HEK293 (cell line): ENCODE results near the gene SMYD1.

ENCODE experiments used
- CTCF ChIA-PET: fragments of 350-600 bp; formaldehyde crosslinking; extraction: SDS; loops from one replicate; lab custom pipeline; 2021; ENCODE audit warnings: antibody characterized with exemption; lab: Yijun Ruan, JAX
- POLR2A ChIA-PET: fragments of 300-600 bp; formaldehyde crosslinking; extraction: SDS; loops from one replicate; lab custom pipeline; 2020; ENCODE audit warnings: antibody characterized with exemption, inconsistent platforms; lab: Yijun Ruan, JAX
- H3K27ac ChIP-seq: fragments of 200-500 bp; sonication (Bioruptor generic); 2 replicates; pipeline ENCODE4 v1.5.1; 2014; ENCODE audit warnings: low read depth, low read length, control low read depth, inconsistent platforms; ENCODE audit errors: extremely low read depth
- H3K36me3 ChIP-seq, 2 experiments: fragments of 200-500 bp in 1 of 2; sonication (Bioruptor generic) in 1 of 2; 1 replicate in 1 of 2; 2 replicates in 1 of 2; pipeline ENCODE4 v1.5.1; 2014 to 2017; ENCODE audit warnings: inconsistent platforms in 2 of 2, low read length in 2 of 2; ENCODE audit not compliant: control insufficient read depth in 2 of 2, insufficient read depth in 1 of 2
- H3K4me1 ChIP-seq: fragments of 200-500 bp; sonication (Bioruptor generic); 2 replicates; pipeline ENCODE4 v1.5.1; 2014; ENCODE audit warnings: mild to moderate bottlenecking, low read length, inconsistent platforms; ENCODE audit not compliant: control insufficient read depth, insufficient read depth
- H3K4me3 ChIP-seq: 2 replicates; pipeline ENCODE4 v1.5.1; 2011; ENCODE audit warnings: low read depth, mild to moderate bottlenecking, control low read depth, low read length, moderate library complexity
- H3K9me3 ChIP-seq: fragments of 200-500 bp; sonication (Bioruptor generic); 2 replicates; pipeline ENCODE4 v1.5.1; 2014; ENCODE audit warnings: low read depth, low read length, inconsistent platforms; ENCODE audit not compliant: control insufficient read depth, insufficient read depth
- BCL11B ChIP-seq: fragments of 450-650 bp; formaldehyde crosslinking; IDR thresholded peaks from 2 replicates; pipeline ENCODE4 v1.5.1; 2016; ENCODE audit warnings: low read depth, missing biosample characterization, missing genetic modification characterization
- KLF16 ChIP-seq: fragments of 450-650 bp; formaldehyde crosslinking; IDR thresholded peaks from 2 replicates; pipeline ENCODE4 v1.5.1; 2017; ENCODE audit warnings: missing biosample characterization, missing genetic modification characterization
- KLF9 ChIP-seq: fragments of 450-650 bp; formaldehyde crosslinking; IDR thresholded peaks from 2 replicates; pipeline ENCODE4 v1.5.1; 2016; ENCODE audit warnings: missing biosample characterization, missing genetic modification characterization, low read depth
- SP2 ChIP-seq: fragments of 450-650 bp; formaldehyde crosslinking; IDR thresholded peaks from 2 replicates; pipeline ENCODE4 v1.5.1; 2016; ENCODE audit warnings: missing biosample characterization, missing genetic modification characterization
- SP7 ChIP-seq: fragments of 450-650 bp; formaldehyde crosslinking; IDR thresholded peaks from 2 replicates; pipeline ENCODE4 v1.5.1; 2016; ENCODE audit warnings: missing biosample characterization, missing genetic modification characterization
- TRIM28 ChIP-seq: IDR thresholded peaks from 2 replicates; pipeline ENCODE4 v1.6.1; 2011; ENCODE audit warnings: low read length, control low read depth, borderline replicate concordance
- ZIC2 ChIP-seq: fragments of 450-650 bp; formaldehyde crosslinking; IDR thresholded peaks from 2 replicates; pipeline ENCODE4 v1.5.1; 2016; ENCODE audit warnings: missing biosample characterization, missing genetic modification characterization
- ZNF121 ChIP-seq: fragments of 450-650 bp; formaldehyde crosslinking; IDR thresholded peaks from 2 replicates; pipeline ENCODE4 v1.5.1; 2016; ENCODE audit warnings: missing biosample characterization, missing genetic modification characterization
- ZNF146 ChIP-seq: fragments of 450-650 bp; formaldehyde crosslinking; IDR thresholded peaks from 2 replicates; pipeline ENCODE4 v1.5.1; 2016; ENCODE audit warnings: missing biosample characterization, missing genetic modification characterization
- ZNF157 ChIP-seq: fragments of 450-650 bp; formaldehyde crosslinking; IDR thresholded peaks from 2 replicates; pipeline ENCODE4 v1.5.1; 2016; ENCODE audit warnings: missing biosample characterization, missing genetic modification characterization
- ZNF184 ChIP-seq: fragments of 450-650 bp; IDR thresholded peaks from 2 replicates; pipeline ENCODE4 v1.5.1; 2018; ENCODE audit warnings: missing biosample characterization, mild to moderate bottlenecking, missing genetic modification characterization
- ZNF274 ChIP-seq, 2 experiments: fragments of 200-500 bp in 1 of 2; fragments of 450-650 bp in 1 of 2; sonication (Bioruptor generic) in 1 of 2; formaldehyde crosslinking in 1 of 2; IDR thresholded peaks; 2 replicates each; pipeline versions ENCODE4 v1.5.1 to v1.6.1; 2014 to 2016; ENCODE audit warnings: borderline replicate concordance in 1 of 2, inconsistent platforms in 1 of 2, low read length in 1 of 2, missing biosample characterization in 1 of 2, missing genetic modification characterization in 1 of 2
- ZNF302 ChIP-seq: fragments of 450-650 bp; formaldehyde crosslinking; IDR thresholded peaks from 2 replicates; pipeline ENCODE4 v1.5.1; 2016; ENCODE audit warnings: missing biosample characterization, missing genetic modification characterization, low read depth
- ZNF324 ChIP-seq: fragments of 450-650 bp; formaldehyde crosslinking; IDR thresholded peaks from 2 replicates; pipeline ENCODE4 v1.5.1; 2016; ENCODE audit warnings: missing biosample characterization, missing genetic modification characterization
- ZNF521 ChIP-seq: fragments of 450-650 bp; formaldehyde crosslinking; IDR thresholded peaks from 2 replicates; pipeline ENCODE4 v1.5.1; 2017; ENCODE audit warnings: missing biosample characterization, mild to moderate bottlenecking, missing genetic modification characterization
- ZNF561 ChIP-seq: fragments of 450-650 bp; IDR thresholded peaks from 2 replicates; pipeline ENCODE4 v1.5.1; 2018; ENCODE audit warnings: missing biosample characterization, missing genetic modification characterization, borderline replicate concordance
- ZNF624 ChIP-seq: fragments of 450-650 bp; formaldehyde crosslinking; IDR thresholded peaks from 2 replicates; pipeline ENCODE4 v1.5.1; 2017; ENCODE audit warnings: missing biosample characterization, missing genetic modification characterization
- ZNF629 ChIP-seq: fragments of 450-650 bp; formaldehyde crosslinking; IDR thresholded peaks from 2 replicates; pipeline ENCODE4 v1.5.1; 2017; ENCODE audit warnings: missing biosample characterization, missing genetic modification characterization
- ZNF654 ChIP-seq: fragments of 450-650 bp; formaldehyde crosslinking; IDR thresholded peaks from 2 replicates; pipeline ENCODE4 v1.5.1; 2016; ENCODE audit warnings: low read depth, missing biosample characterization, missing genetic modification characterization
- ZSCAN30 ChIP-seq: fragments of 450-650 bp; IDR thresholded peaks from 2 replicates; pipeline ENCODE4 v1.5.1; 2018; ENCODE audit warnings: missing biosample characterization, mild to moderate bottlenecking, missing genetic modification characterization, moderate library complexity
- TF ChIP-seq, protein P1 (sequence below): fragments of 450-650 bp; formaldehyde crosslinking; IDR thresholded peaks from 2 replicates; pipeline ENCODE4 v1.5.1; 2016; ENCODE audit warnings: missing biosample characterization, missing genetic modification characterization
- TF ChIP-seq, protein P2 (sequence below): fragments of 450-650 bp; formaldehyde crosslinking; IDR thresholded peaks from 2 replicates; pipeline ENCODE4 v1.5.1; 2016; ENCODE audit warnings: missing biosample characterization, missing genetic modification characterization
- TF ChIP-seq, protein P3 (sequence below): fragments of 450-650 bp; formaldehyde crosslinking; IDR thresholded peaks from 2 replicates; pipeline ENCODE4 v1.5.1; 2017; ENCODE audit warnings: missing biosample characterization, mild to moderate bottlenecking, missing genetic modification characterization, moderate library complexity
- TF ChIP-seq, protein P4 (sequence below): fragments of 450-650 bp; formaldehyde crosslinking; IDR thresholded peaks from 2 replicates; pipeline ENCODE4 v1.5.1; 2016; ENCODE audit warnings: missing biosample characterization, missing genetic modification characterization

SMYD1 gene

DNA sequence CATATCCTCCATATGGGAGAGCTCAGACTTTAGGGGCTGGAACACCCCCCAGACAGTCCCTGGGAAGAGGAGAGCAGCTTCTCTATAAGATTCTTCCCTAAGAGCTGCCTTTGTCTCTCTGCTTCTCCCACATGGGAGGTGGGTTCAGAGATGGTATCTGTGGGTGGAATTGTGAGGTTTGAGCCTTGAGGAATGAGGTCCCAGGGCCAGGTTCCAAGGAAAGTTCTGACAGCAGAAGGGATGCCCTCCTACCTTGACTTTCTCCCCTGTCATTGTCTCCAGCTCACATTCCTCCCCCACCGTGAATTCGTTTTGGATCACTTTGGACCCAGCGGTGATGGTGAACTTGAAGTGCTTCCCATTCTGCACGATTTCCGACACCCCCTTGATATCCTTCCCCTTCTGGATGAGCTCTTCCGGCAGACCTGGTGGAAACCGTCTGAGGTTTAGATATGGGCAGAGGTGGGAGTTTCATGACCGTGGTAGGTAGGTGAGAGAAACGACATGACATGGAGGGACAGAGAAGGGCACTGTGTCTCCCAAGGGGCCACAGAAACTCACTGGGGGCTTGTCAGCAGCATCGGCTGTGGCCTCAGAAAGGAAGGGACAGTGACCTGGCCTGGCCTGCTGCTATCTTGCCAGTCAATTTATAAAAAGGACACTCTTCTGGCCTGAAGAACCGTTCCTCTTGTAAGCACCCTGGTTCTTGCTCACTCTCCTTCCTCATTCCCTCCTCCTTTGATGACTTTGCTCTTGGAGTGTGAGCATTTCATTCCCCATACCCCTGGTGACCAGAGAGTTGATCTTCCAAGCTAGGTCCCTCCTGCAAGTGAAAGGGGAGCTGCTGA lies 58.5 kb downstream of the SMYD1 start:
- Histone ChIP-seq H3K36me3 (no peaks in the 10 kb centered on the region), H3K27ac (no peak overlapping the region), H3K9me3 (no peaks in the 10 kb centered on the region), H3K4me1 (no peaks in the 10 kb centered on the region), H3K4me3 (no peak overlapping the region)
- TF ChIP-seq ZSCAN30 (tag by site-specific recombination) (no peak), ZIC2 (tag by site-specific recombination) (no peak), ZNF521 (tag by site-specific recombination) (no peak), SP7 (tag by site-specific recombination) (no peak), ZNF561 (tag by site-specific recombination) (no peak)
- TF ChIP-seq, protein P1, sequence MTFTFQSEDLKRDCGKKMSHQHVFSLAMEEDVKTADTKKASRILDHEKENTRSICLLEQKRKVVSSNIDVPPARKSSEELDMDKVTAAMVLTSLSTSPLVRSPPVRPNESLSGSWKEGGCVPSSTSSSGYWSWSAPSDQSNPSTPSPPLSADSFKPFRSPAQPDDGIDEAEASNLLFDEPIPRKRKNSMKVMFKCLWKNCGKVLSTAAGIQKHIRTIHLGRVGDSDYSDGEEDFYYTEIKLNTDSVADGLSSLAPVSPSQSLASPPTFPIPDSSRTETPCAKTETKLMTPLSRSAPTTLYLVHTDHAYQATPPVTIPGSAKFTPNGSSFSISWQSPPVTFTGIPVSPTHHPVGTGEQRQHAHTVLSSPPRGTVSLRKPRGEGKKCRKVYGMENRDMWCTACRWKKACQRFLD: no peak
- ChIA-PET CTCF (no interaction called here), POLR2A (no interaction called here)

DNA sequence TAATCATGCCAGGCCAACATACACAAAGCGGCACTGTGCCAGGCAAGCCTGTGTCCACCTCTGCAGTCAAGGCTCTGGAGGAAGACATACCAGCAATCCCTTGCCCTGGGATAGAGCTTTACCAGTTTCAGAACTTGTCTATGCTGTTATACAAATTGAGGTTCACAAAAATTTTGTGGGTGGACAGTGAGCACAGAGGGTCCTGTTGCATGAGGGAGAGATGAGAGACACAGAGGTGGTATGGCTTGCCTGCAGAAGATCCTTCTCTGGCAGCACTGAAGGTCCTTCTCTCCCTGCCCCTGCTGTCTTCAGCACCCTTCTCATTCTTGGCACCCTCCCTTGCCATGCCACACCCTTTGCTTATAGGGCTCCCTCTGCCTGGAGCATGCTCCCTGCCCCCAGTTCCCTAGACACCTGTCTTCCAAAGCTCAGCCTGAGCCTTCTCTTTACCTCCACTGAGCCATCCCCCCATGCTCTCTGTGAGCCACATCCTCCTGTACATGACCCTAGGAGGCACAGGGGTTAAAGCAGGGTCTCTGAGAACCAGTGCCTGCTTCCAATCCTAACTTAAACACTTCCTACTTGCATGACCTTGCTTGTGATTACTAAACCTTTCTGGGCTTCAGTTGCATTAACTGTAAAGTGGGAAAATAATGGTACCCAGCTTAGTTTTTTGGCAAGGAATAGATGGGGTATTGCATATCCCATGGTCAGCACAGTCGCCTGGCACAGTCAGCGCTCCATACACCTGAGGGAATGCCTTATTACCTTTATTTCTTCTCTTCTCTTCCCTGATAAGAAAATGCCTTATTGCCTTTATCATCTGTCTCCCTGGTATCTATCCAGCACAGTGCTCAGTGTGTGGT lies 59.4 kb downstream of the SMYD1 start:
- Histone ChIP-seq H3K9me3 (no peaks in the 10 kb centered on the region), H3K4me1 (peaks cover 2% of the 10 kb centered on the region; the same call in 1 of the 2 replicates), H3K36me3 (no peaks in the 10 kb centered on the region), H3K4me3 (no peak overlapping the region), H3K27ac (no peak overlapping the region)
- CTCF ChIA-PET: interaction anchor here (1.1 kb wide), 1 partner anchor 67 kb away, joined by 4 read pairs; no protein-coding TSS in a partner anchor
- POLR2A ChIA-PET: no interaction called here
- TF ChIP-seq KLF9 (tag by site-specific recombination) (no peak), ZNF324 (tag by site-specific recombination) (no peak), ZNF121 (tag by site-specific recombination) (no peak), ZNF629 (tag by site-specific recombination) (no peak), TRIM28 (no peak), ZNF157 (tag by site-specific recombination) (no peak), ZNF624 (tag by site-specific recombination) (no peak), ZNF146 (tag by site-specific recombination) (no peak), BCL11B (tag by site-specific recombination) (no peak), ZNF274 (IDR thresholded peaks at IDR 0.05; ENCODE audit: low read length) (no peak), ZNF274 (tag by site-specific recombination; IDR thresholded peaks at IDR 0.05; ENCODE audit: borderline replicate concordance) (no peak), ZNF184 (no peak), ZNF654 (tag by site-specific recombination) (no peak), SP2 (tag by site-specific recombination) (no peak), ZNF302 (no peak), KLF16 (tag by site-specific recombination) (no peak)
- TF ChIP-seq, protein P2, sequence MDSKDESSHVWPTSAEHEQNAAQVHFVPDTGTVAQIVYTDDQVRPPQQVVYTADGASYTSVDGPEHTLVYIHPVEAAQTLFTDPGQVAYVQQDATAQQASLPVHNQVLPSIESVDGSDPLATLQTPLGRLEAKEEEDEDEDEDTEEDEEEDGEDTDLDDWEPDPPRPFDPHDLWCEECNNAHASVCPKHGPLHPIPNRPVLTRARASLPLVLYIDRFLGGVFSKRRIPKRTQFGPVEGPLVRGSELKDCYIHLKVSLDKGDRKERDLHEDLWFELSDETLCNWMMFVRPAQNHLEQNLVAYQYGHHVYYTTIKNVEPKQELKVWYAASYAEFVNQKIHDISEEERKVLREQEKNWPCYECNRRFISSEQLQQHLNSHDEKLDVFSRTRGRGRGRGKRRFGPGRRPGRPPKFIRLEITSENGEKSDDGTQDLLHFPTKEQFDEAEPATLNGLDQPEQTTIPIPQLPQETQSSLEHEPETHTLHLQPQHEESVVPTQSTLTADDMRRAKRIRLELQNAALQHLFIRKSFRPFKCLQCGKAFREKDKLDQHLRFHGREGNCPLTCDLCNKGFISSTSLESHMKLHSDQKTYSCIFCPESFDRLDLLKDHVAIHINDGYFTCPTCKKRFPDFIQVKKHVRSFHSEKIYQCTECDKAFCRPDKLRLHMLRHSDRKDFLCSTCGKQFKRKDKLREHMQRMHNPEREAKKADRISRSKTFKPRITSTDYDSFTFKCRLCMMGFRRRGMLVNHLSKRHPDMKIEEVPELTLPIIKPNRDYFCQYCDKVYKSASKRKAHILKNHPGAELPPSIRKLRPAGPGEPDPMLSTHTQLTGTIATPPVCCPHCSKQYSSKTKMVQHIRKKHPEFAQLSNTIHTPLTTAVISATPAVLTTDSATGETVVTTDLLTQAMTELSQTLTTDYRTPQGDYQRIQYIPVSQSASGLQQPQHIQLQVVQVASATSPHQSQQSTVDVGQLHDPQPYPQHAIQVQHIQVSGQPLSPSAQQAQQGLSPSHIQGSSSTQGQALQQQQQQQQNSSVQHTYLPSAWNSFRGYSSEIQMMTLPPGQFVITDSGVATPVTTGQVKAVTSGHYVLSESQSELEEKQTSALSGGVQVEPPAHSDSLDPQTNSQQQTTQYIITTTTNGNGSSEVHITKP (tag by site-specific recombination): no peak
- TF ChIP-seq, protein P3, sequence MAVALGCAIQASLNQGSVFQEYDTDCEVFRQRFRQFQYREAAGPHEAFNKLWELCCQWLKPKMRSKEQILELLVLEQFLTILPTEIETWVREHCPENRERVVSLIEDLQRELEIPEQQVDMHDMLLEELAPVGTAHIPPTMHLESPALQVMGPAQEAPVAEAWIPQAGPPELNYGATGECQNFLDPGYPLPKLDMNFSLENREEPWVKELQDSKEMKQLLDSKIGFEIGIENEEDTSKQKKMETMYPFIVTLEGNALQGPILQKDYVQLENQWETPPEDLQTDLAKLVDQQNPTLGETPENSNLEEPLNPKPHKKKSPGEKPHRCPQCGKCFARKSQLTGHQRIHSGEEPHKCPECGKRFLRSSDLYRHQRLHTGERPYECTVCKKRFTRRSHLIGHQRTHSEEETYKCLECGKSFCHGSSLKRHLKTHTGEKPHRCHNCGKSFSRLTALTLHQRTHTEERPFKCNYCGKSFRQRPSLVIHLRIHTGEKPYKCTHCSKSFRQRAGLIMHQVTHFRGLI: no peak
- TF ChIP-seq, protein P4, sequence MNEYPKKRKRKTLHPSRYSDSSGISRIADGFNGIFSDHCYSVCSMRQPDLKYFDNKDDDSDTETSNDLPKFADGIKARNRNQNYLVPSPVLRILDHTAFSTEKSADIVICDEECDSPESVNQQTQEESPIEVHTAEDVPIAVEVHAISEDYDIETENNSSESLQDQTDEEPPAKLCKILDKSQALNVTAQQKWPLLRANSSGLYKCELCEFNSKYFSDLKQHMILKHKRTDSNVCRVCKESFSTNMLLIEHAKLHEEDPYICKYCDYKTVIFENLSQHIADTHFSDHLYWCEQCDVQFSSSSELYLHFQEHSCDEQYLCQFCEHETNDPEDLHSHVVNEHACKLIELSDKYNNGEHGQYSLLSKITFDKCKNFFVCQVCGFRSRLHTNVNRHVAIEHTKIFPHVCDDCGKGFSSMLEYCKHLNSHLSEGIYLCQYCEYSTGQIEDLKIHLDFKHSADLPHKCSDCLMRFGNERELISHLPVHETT: no peak
